D721Med (cell line): ENCODE results near the gene LRMDA.

Experiments used
- DNase-seq: peaks from one replicate; pipeline ENCODE4 v3.0.0; 2011; ENCODE audit warnings: low spot score; ENCODE audit not compliant: insufficient read length
- FAIRE-seq: peaks from 2 replicates; lab custom pipeline; 2011; peaks lifted over from hg19 to GRCh38; lab: Jason Lieb, UNC
- CTCF ChIP-seq: IDR thresholded peaks from 2 replicates; pipeline ENCODE4 v1.5.1; 2012; ENCODE audit warnings: mild to moderate bottlenecking, control low read depth; ENCODE audit not compliant: insufficient read depth; ENCODE audit errors: missing control alignments

LRMDA gene

GRCh38 chr10:75922435-75922834 lies 491.0 kb downstream of the LRMDA start:
- no peak for DNase-seq
- no peak for TF ChIP-seq CTCF
- FAIRE-seq: no peak

GRCh38 chr10:75924309-75924902 lies 493.0 kb downstream of the LRMDA start:
- FAIRE-seq: no peak
- DNase-seq: no peak
- TF ChIP-seq CTCF: no peak

- FAIRE-seq (no peak), DNase-seq (no peak)
- no peak for TF ChIP-seq CTCF
Observed at GRCh38 chr10:75925999-75926398, 494.6 kb downstream of the LRMDA start.

GRCh38 chr10:75926763-75927162 lies 495.3 kb downstream of the LRMDA start:
- DNase-seq (no peak), FAIRE-seq (no peak)
- TF ChIP-seq CTCF: no peak

GRCh38 chr10:75928231-75928630 lies 496.8 kb downstream of the LRMDA start:
- FAIRE-seq: no peak
- no peak for DNase-seq
- TF ChIP-seq CTCF: no peak

GRCh38 chr10:75929630-75930161 lies 498.3 kb downstream of the LRMDA start:
- FAIRE-seq (no peak), DNase-seq (no peak)
- no peak for TF ChIP-seq CTCF

- FAIRE-seq (no peak), DNase-seq (no peak)
- no peak for TF ChIP-seq CTCF
Observed at GRCh38 chr10:75932921-75933320, 501.5 kb downstream of the LRMDA start.
